GM12891 (cell line): ENCODE results near the gene BRD3OS.

Experiments used
- DNase-seq: peaks from one replicate; pipeline ENCODE4 v3.0.0; 2011; ENCODE audit warnings: low spot score; ENCODE audit not compliant: insufficient read length
- FAIRE-seq: peaks from 2 replicates; lab custom pipeline; 2011; peaks lifted over from hg19 to GRCh38; lab: Jason Lieb, UNC
- PAX5 ChIP-seq: IDR thresholded peaks from 2 replicates; pipeline ENCODE4 v1.6.1; 2011; ENCODE audit warnings: low read length, moderate library complexity, mild to moderate bottlenecking; ENCODE audit not compliant: insufficient read depth, severe bottlenecking
- POLR2A ChIP-seq: IDR thresholded peaks from 2 replicates; pipeline ENCODE4 v1.6.1; 2011; ENCODE audit warnings: low read depth, low read length, control low read depth
- POLR2AphosphoS5 ChIP-seq: IDR thresholded peaks from 2 replicates; pipeline ENCODE4 v1.6.1; 2011; ENCODE audit warnings: low read depth, low read length, control low read depth
- POU2F2 ChIP-seq: IDR thresholded peaks from 2 replicates; pipeline ENCODE4 v1.6.1; 2011; ENCODE audit warnings: low read depth, mild to moderate bottlenecking, control low read depth, low read length, moderate library complexity
- SPI1 ChIP-seq: IDR thresholded peaks from 2 replicates; pipeline ENCODE4 v1.6.1; 2011; ENCODE audit warnings: low read depth, low read length, control low read depth
- TAF1 ChIP-seq: IDR thresholded peaks from 2 replicates; pipeline ENCODE4 v1.6.1; 2011; ENCODE audit warnings: low read depth, low read length, control low read depth

Gene BRD3OS

GRCh38 chr9:133989625-133990365, 35.5 kb upstream of the BRD3OS start:
- DNase-seq (no peak), FAIRE-seq (peak; percentile 52)
- TF ChIP-seq PAX5 (no peak), TAF1 (no peak), POLR2AphosphoS5 (no peak), POLR2A (no peak), POU2F2 (no peak)

DNA sequence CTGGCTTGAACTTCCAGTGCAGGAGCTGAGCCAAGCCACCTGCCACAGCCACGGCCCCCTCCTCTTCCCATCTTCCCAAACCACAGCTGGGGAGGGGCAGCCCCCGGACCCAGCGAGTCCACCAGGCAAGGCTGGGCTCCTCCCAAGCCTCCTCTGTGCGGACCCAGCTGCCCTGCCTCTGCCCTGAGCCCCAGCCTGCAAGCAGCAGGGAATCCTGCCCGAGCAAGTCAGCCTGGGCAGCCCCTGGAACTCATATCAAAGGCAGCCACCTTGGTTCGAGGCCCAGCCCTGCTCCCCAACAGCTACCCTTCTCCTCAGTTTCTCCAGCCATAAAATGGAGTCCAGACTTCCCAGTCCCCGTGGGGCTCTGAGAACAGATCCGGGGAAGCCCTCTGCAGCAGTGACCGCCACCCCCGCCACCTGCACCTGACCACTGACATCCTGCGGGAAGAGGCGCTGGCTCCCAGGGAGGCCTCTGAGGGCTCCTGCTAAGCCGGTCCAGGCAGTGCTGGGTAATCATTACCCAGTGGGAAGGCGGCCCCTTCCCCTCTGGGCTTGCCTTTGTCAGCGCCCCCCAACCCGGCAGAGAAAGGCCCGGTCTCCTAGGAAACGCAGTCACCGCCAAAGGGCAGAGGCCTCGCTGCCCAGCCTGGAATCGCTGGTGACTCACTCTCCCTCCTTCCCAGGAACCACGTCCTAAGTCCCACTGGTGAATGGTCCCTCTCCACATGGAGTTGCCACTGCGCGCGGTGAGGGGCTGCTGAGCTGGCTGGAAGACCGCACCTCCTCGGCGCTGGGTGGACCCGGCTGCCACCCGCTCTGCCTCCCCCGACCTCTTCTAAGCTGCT, 34.7 kb upstream of the BRD3OS start:
- TF ChIP-seq POLR2AphosphoS5 (no peak), SPI1 (no peak)
- DNase-seq: no peak
- FAIRE-seq: no peak

- TF ChIP-seq POLR2AphosphoS5 (no peak), POLR2A (no peak), POU2F2 (no peak), PAX5 (no peak), TAF1 (no peak), SPI1 (no peak)
- FAIRE-seq (no peak), DNase-seq (no peak)
These were observed 33.9 kb upstream of the BRD3OS start for GRCh38 chr9:133991214-133991921.

- no peak for DNase-seq
- TF ChIP-seq PAX5 (no peak), POU2F2 (no peak), POLR2AphosphoS5 (no peak), SPI1 (no peak), TAF1 (peak; percentile 70), POLR2A (peak; percentile 22; the same call in 1 of the 2 replicates)
These were observed 33.1 kb upstream of the BRD3OS start, which contains the start of gene VAV2 for GRCh38 chr9:133991964-133992779. VAV2 (minus strand) TSS chr9:133992324; CDS start chr9:133992278, 46 bp downstream.

DNA sequence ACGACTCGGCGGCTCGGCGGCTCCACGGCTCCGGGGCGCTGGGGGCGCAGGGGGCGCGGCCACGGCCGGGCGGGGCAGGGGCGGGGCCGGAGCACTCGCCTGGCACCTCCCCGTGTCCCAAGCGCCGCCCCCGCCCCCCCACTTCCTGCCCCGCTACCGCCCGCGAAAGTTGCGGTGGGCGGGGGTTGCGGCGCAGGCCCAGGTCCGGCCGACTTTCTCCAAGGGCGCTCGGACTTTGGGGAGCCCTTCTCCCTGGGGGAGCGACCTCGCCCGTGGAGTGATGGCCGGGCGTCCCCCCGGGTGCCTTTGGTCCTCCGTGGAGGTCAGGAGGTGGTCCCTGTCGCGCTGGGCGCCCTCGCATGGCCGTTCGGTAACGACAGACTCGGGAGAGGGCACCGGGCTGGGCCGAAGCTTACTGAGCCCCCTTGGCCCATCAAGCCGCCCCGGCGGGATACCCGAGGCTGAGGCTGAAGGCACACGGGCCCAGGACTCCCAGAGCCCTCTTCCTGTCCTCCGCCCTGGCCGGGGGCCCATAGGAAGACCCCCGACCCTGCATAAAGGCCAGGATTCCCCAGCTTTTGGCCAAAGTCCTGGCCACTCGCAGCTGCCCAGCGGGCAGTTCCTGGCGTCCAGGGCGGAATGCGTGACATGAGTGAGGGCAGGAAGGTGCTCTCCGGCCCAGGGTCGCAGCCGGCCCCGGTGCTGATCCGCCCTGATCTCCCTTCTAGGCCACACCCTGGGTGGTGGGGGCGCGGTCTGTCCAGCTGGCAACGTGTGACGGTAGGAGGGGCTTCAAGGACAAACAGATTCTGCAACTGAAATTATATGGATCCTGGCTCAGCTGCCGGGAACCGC, 32.3 kb upstream of the BRD3OS start:
- DNase-seq: peak; percentile 84
- TF ChIP-seq PAX5 (no peak), POLR2A (0 out of 2 replicates have a peak, but pooled peaks have one; percentile 26), POLR2AphosphoS5 (0 out of 2 replicates have a peak, but pooled peaks have one; percentile 28)
- peak; percentile 97 for FAIRE-seq

More at GRCh38 chr9:133991964-133992779, 33.1 kb upstream of the BRD3OS start, which contains the start of gene VAV2:
- peak; percentile 90 for FAIRE-seq

DNA sequence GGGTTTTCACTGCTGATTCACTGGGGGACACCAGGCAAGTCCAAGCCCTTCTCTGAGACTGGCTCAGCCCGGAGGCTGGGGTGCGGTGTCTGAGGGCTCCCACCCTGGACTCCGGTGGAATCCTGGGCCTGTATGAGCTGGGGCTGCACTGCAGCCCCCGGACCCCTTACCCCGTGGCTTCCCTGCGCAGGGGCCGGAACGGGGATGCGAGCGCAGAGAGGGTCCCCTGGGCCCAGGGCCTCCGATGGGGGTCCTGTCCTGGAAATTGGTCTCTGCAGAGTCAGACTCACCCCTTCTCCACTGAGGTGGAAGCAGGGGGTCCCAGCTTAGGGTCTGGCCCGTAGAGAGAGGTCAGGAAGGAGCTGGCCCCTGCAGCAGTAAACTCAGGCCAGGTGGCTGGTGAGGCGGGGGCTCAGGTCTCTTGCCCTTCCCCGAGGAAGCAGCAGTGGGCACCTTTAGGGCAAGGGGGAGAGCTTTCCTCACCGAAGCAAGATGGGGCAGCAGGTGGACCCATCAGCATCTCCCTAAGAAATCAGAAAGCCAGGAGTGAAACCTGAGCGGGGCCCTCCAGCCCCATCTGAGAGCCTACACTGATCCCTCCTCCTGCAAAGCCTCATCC, 31.5 kb upstream of the BRD3OS start:
- no peak for TF ChIP-seq POLR2AphosphoS5
- TF ChIP-seq TAF1: no peak
- no peak for TF ChIP-seq SPI1
- no peak for TF ChIP-seq POLR2A
- TF ChIP-seq PAX5: no peak
- no peak for TF ChIP-seq POU2F2
- FAIRE-seq (no peak), DNase-seq (no peak)

DNA sequence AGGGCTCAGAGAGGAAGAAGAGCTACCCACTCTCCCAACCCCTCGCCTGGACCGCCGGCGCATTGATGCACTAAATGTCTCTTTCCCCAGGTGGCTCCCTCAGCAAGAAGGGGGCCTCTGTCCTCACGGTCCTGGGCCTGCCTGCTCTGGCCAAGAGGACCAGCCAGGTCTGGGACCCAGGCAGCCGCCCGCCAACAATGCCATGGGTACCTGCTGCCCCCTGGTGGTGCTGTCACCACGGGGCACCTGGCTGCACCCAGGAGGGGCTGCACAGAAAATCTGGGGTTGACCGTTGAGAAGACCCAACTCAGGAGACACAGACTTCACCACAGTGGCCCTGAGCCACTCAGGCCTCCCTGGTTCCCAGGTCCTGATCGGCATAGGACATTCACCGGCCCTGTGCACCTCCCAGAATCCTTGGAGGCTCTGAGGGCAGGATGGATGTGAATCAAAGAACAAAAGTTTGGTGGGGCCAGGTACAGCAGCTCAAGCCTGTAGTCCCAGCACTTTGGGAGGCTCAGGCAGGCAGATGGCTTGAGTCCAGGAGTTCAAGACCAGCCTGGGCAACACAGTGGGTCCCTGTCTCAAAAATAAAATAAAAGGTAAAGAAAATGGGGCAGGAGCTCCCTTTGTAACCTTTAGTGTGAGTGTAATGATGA, 30.8 kb upstream of the BRD3OS start:
- DNase-seq (peak; percentile 84), FAIRE-seq (peak; percentile 96)
- TF ChIP-seq POU2F2 (0 out of 2 replicates have a peak, but pooled peaks have one; percentile 37), POLR2A (no peak)
